ENCODE measurements around the gene SERPINA1. TPM values are rescaled to one million over a fixed set of nuclear protein-coding genes. Genes with fewer than 3 reads are reported as not detected.

The SERPINA1 gene
- polyA plus RNA-seq, 3 donors from 2014 or later, result 1.7 to 5.5 (median 3.0) TPM

- H3K4me1 Mint-ChIP-seq, result no peaks in the 10 kb centered on the region
- peaks cover 0 to 5% (median under 1%) of the 10 kb centered on the region in 6 donors for H3K9me3 Mint-ChIP-seq
- peaks cover 1 to 15% (median 5%) of the 10 kb centered on the region in 3 donors for H3K27me3 Mint-ChIP-seq (ENCODE audit: low read depth in 3 of 3)
- H3K27ac Mint-ChIP-seq, result no peak overlapping the region
- no peak overlapping the region for H3K4me3 Mint-ChIP-seq
- no peak for DNase-seq
- no peaks in the 10 kb centered on the region for H3K36me3 Mint-ChIP-seq
These were observed 19.5 kb upstream of the SERPINA1 start for GRCh38 chr14:94407906-94408305.

DNA sequence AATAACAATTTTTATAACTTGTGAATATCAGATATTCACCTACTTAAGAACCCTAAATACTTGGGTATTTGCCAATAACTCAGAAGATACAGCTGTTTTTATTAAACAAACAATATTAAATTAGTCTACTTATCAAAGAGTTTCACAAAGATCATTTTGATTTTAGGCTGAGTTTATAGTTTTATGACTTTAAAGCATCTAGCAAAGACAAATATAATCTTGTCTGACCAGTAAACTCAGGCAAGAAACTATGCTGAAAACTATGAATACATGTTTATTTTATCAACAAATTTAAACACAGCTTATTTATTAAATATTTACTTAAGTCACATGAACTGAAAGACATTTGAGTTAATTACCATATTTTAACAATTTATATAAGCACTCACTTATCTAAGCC lies 18.5 kb upstream of the SERPINA1 start:
- Mint-ChIP-seq H3K27ac (no peak overlapping the region), H3K4me1 (no peaks in the 10 kb centered on the region), H3K27me3 (ENCODE audit: low read depth in 3 of 3) (peaks cover 1 to 8% (median 7%) of the 10 kb centered on the region in 3 donors), H3K9me3 (peaks cover 0 to 5% (median under 1%) of the 10 kb centered on the region in 6 donors), H3K36me3 (no peaks in the 10 kb centered on the region), H3K4me3 (no peak overlapping the region)
- DNase-seq, result no peak

- peaks cover 0 to 5% (median under 1%) of the 10 kb centered on the region in 6 donors for H3K9me3 Mint-ChIP-seq
- DNase-seq, result no peak
- no peaks in the 10 kb centered on the region for H3K4me1 Mint-ChIP-seq
- no peak overlapping the region for H3K4me3 Mint-ChIP-seq
- H3K36me3 Mint-ChIP-seq, result no peaks in the 10 kb centered on the region
- H3K27ac Mint-ChIP-seq, result no peak overlapping the region
- H3K27me3 Mint-ChIP-seq (ENCODE audit: low read depth in 3 of 3), result peaks cover 1 to 8% (median 7%) of the 10 kb centered on the region in 3 donors
These were observed 17.1 kb upstream of the SERPINA1 start for GRCh38 chr14:94405486-94405885.

- no peaks in the 10 kb centered on the region for H3K36me3 Mint-ChIP-seq
- no peak overlapping the region for H3K4me3 Mint-ChIP-seq
- no peak for DNase-seq
- H3K9me3 Mint-ChIP-seq, result peaks cover 0 to 5% (median under 1%) of the 10 kb centered on the region in 6 donors
- no peak overlapping the region for H3K27ac Mint-ChIP-seq
- H3K27me3 Mint-ChIP-seq (ENCODE audit: low read depth in 3 of 3), result peaks cover 1 to 6% (median 4%) of the 10 kb centered on the region in 3 donors
- no peaks in the 10 kb centered on the region for H3K4me1 Mint-ChIP-seq
These were observed 16.2 kb upstream of the SERPINA1 start for GRCh38 chr14:94404561-94404960.

GRCh38 chr14:94403312-94403932 lies 15.0 kb upstream of the SERPINA1 start:
- Mint-ChIP-seq H3K4me1 (no peaks in the 10 kb centered on the region), H3K36me3 (no peaks in the 10 kb centered on the region), H3K9me3 (peaks cover 0 to 5% (median 0%) of the 10 kb centered on the region in 6 donors), H3K4me3 (no peak overlapping the region), H3K27ac (no peak overlapping the region), H3K27me3 (ENCODE audit: low read depth in 3 of 3) (peaks cover 1 to 4% (median 4%) of the 10 kb centered on the region in 3 donors)
- DNase-seq, result no peak

GRCh38 chr14:94401083-94401482 lies 12.7 kb upstream of the SERPINA1 start:
- H3K36me3 Mint-ChIP-seq, result no peaks in the 10 kb centered on the region

DNA sequence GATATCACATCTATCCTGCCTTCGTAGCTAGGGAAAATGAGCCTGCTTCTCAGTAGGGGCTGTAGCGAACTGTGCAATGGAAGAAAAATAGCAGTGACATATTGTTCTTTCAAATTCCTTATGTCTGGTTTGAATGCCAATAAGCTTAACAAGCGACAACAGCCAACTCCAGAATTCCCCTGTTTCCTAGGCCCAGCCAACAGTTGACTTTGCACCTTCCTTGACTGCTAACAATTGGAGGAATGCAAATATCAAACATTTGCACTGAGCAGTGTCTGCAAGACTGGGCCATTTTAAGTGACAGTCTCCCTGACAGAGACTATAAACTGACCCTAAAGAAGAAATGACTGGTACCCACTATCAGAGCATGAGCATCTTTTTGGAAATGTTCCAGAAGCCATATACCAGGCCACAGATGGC lies 12.0 kb upstream of the SERPINA1 start:
- no peak for DNase-seq
- peaks cover 0 to 3% (median 0%) of the 10 kb centered on the region in 6 donors for H3K9me3 Mint-ChIP-seq
- H3K27ac Mint-ChIP-seq, result no peak overlapping the region
- no peaks in the 10 kb centered on the region for H3K4me1 Mint-ChIP-seq
- H3K36me3 Mint-ChIP-seq, result no peaks in the 10 kb centered on the region
- H3K27me3 Mint-ChIP-seq (ENCODE audit: low read depth in 3 of 3), result peaks cover 2 to 6% (median 4%) of the 10 kb centered on the region in 3 donors
- no peak overlapping the region for H3K4me3 Mint-ChIP-seq

More at GRCh38 chr14:94401083-94401482, 12.7 kb upstream of the SERPINA1 start:
- H3K4me3 Mint-ChIP-seq, result no peak overlapping the region
- no peak for DNase-seq
- H3K9me3 Mint-ChIP-seq, result peaks cover 0 to 3% (median 0%) of the 10 kb centered on the region in 6 donors
- H3K27ac Mint-ChIP-seq, result no peak overlapping the region
- no peaks in the 10 kb centered on the region for H3K4me1 Mint-ChIP-seq
- H3K27me3 Mint-ChIP-seq (ENCODE audit: low read depth in 3 of 3), result peaks cover 3 to 4% (median 3%) of the 10 kb centered on the region in 3 donors

DNA sequence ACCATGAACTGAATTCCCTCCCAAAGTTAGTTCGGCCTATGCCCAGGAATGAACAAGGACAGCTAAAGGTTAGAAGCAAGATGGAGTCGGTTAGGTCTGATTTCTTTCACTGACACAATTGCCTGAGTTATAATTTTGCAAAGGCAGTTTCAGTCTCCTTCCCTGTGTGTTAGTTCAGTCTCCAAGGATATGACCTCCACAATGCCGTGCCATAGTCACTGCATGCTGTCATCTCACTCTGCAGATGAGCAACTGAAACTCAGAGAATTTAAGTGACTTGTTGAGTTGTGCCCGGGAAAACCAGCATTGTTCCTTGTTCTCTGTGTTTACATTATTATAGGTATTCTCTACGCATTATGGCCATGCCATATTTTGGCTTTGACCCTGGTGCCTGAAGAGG lies 10.1 kb upstream of the SERPINA1 start:
- H3K27ac Mint-ChIP-seq, result no peak overlapping the region
- no peak overlapping the region for H3K4me3 Mint-ChIP-seq
- H3K27me3 Mint-ChIP-seq (ENCODE audit: low read depth in 3 of 3), result peaks cover 3 to 13% (median 8%) of the 10 kb centered on the region in 3 donors
- no peak for DNase-seq
- peaks cover 0 to 3% (median 0%) of the 10 kb centered on the region in 6 donors for H3K9me3 Mint-ChIP-seq
- peaks cover 9 to 18% of the 10 kb centered on the region in 2 donors for H3K4me1 Mint-ChIP-seq
- no peaks in the 10 kb centered on the region for H3K36me3 Mint-ChIP-seq

GRCh38 chr14:94398182-94398479 lies 9.7 kb upstream of the SERPINA1 start:
- Mint-ChIP-seq H3K27me3 (ENCODE audit: low read depth in 3 of 3) (peaks cover 3 to 15% (median 8%) of the 10 kb centered on the region in 3 donors), H3K9me3 (peaks cover 0 to 3% (median 0%) of the 10 kb centered on the region in 6 donors), H3K27ac (no peak overlapping the region), H3K36me3 (no peaks in the 10 kb centered on the region), H3K4me3 (no peak overlapping the region), H3K4me1 (peaks cover 9 to 22% of the 10 kb centered on the region in 2 donors)
- DNase-seq, result no peak

DNA sequence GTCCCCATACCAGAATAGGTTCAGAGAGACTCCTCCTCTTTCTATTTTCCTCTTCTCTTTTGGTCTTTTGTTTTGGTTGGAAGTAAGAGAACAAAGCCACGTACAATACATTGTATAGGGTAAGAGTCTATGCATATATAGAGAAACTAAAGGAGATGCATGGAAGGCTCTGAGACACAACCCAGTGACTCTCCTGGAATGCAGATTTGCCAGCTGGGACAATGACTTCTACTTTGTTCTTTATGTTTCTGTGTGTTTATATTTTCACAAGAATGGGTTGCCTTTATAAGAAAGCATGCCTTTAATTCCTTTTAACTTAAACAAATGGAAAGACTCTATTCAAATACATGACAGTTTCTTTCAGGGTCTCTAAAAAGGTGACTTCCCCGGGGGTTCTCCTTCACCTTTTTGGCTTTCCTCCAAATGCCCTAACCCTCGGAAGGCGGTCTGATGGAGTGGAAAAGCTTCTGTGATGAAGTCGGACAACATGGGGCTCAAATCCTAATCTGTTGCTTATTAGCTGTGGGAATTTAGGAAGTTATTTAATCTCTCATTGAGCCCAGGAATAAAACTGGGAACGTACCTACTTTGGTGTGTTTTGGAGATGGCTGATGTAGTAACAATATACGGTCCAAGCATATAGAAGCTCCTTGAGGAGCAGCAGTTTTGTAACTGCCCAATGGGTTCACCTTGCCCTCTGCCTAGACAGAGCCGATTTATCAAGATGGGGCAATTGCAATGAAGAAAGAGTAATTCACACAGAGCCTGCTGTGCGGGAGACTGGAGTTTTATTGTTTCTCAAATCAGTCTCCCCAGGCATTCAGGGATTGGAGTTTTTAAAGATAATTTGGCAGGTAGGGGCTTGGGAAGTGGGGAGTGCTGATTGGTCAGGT lies 9.1 kb upstream of the SERPINA1 start:
- no peak overlapping the region for H3K4me3 Mint-ChIP-seq
- H3K9me3 Mint-ChIP-seq, result peaks cover 0 to 3% (median 0%) of the 10 kb centered on the region in 6 donors
- H3K27me3 Mint-ChIP-seq (ENCODE audit: low read depth in 3 of 3), result peaks cover 3 to 15% (median 8%) of the 10 kb centered on the region in 3 donors
- H3K4me1 Mint-ChIP-seq, result peaks cover 9 to 28% of the 10 kb centered on the region in 2 donors
- DNase-seq, result no peak
- H3K36me3 Mint-ChIP-seq, result no peaks in the 10 kb centered on the region
- H3K27ac Mint-ChIP-seq, result no peak overlapping the region

DNA sequence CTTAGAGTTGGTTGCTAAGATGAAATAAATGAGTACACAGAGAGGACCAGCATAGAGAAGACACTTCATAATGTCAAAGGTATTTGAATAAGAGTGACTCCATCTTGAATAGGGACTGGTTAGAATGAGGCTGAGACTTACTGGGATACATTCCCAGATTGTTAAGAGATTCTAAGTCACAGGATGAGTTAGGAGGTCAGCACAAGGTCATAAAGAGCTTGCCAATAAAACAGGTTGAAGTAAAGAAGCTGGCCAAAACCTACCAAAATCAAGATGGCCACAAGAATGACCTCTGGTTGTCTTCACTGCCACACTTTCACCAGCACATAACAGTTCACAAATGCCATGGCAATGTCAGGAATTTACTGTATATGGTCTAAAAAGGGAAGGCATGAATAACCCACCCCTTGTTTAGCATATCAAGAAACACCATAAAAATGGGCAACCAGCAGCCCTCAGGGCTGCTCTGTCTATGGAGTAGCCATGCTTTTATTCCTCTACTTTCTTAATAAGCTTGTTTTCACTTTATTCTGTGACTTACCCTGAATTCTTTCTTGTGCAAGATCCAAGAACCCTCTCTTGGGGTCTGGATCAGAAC lies 8.3 kb upstream of the SERPINA1 start:
- Mint-ChIP-seq H3K36me3 (no peaks in the 10 kb centered on the region), H3K27me3 (ENCODE audit: low read depth in 3 of 3) (peaks cover 3 to 13% (median 8%) of the 10 kb centered on the region in 3 donors), H3K9me3 (peaks cover 0 to 3% (median 0%) of the 10 kb centered on the region in 6 donors), H3K4me3 (no peak overlapping the region), H3K27ac (no peak overlapping the region), H3K4me1 (peaks cover 9 to 36% of the 10 kb centered on the region in 2 donors)
- no peak for DNase-seq

DNA sequence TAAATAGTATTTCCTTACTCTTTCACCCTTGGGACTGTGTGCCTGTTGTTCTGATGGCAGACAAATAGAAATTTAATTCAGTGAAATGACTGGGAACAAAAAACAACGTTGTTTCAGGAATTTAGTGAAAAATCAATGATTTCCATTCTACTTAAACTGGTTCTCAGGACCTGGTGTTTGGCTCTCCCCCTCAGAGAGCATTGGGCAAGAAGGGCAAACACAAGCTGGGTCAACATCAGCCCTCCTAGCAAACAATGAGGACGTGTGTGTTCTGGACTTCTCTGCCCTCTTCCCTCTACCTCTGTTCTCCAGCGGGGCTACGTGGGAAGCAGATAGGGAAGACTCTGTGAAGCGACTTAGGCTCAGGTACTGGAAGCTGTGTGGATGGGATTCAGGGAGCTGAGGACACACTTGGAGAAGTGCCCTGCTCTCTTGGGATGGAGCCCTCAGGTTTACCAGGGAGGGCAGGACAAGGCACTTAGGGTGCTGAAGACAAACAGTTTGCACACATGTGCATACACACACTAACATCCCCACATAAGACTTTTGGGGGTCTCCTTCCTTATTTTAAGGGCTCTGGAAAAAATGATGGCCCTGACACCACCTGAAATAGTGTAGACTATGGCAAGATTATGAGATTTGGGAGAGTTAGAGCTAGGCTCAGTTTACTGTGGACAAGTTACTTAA lies 7.6 kb upstream of the SERPINA1 start:
- no peak for DNase-seq

DNA sequence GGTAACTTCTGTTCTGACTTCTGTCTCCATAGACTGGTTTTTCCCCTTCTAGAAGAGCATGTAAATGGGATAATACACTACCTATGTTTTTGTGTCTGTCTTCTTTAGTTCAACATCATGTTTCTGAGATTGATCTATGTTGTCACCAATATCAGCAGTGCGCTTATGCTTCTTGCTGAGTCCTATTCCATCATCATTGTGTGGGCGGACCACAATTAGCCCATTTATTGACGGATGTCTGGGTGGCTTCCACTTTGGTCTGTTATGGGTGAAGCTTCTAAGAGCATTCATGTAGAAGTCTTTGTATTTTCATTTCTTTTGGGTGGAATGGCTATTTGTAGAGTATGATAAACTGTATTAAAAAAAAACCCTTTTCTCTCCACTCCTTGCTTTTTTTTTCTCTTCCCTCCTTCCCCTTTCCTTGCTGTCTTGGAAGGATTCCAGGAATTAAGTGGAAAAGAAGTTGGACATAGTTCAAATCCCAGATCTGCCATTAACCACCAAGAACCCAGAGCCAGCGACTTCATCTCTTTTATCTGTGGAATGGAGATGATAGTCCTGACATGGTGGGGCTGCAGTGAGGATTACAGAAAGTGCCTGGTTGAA lies 7.0 kb upstream of the SERPINA1 start:
- H3K27ac Mint-ChIP-seq, result peak overlapping the region in 1 of 6 donors; percentile 4
- H3K4me1 Mint-ChIP-seq, result peaks cover 13 to 38% of the 10 kb centered on the region in 2 donors
- H3K27me3 Mint-ChIP-seq (ENCODE audit: low read depth in 3 of 3), result peaks cover 3 to 13% (median 12%) of the 10 kb centered on the region in 3 donors
- no peak for DNase-seq
- H3K9me3 Mint-ChIP-seq, result peaks cover 0 to 3% (median 0%) of the 10 kb centered on the region in 6 donors
- no peak overlapping the region for H3K4me3 Mint-ChIP-seq
- H3K36me3 Mint-ChIP-seq, result no peaks in the 10 kb centered on the region

More for the DNA sequence above, 7.6 kb upstream of the SERPINA1 start:
- Mint-ChIP-seq H3K4me1 (peaks cover 9 to 38% of the 10 kb centered on the region in 2 donors), H3K27me3 (ENCODE audit: low read depth in 3 of 3) (peaks cover 3 to 13% (median 12%) of the 10 kb centered on the region in 3 donors), H3K36me3 (no peaks in the 10 kb centered on the region), H3K27ac (no peak overlapping the region), H3K9me3 (peaks cover 0 to 3% (median 0%) of the 10 kb centered on the region in 6 donors), H3K4me3 (no peak overlapping the region)
